ENCODE results near the gene COL1A1.

GRCh38 chr17:50172130-50172529 lies 29.3 kb downstream of the COL1A1 start:
- TF ChIP-seq, protein P1, sequence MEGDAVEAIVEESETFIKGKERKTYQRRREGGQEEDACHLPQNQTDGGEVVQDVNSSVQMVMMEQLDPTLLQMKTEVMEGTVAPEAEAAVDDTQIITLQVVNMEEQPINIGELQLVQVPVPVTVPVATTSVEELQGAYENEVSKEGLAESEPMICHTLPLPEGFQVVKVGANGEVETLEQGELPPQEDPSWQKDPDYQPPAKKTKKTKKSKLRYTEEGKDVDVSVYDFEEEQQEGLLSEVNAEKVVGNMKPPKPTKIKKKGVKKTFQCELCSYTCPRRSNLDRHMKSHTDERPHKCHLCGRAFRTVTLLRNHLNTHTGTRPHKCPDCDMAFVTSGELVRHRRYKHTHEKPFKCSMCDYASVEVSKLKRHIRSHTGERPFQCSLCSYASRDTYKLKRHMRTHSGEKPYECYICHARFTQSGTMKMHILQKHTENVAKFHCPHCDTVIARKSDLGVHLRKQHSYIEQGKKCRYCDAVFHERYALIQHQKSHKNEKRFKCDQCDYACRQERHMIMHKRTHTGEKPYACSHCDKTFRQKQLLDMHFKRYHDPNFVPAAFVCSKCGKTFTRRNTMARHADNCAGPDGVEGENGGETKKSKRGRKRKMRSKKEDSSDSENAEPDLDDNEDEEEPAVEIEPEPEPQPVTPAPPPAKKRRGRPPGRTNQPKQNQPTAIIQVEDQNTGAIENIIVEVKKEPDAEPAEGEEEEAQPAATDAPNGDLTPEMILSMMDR (IDR thresholded peaks at IDR 0.05; ENCODE audit: low read length), result no peak
- TF ChIP-seq EZH2 (optimal IDR thresholded peaks at IDR 0.05; ENCODE audit: low read depth, low read length), result no peak
